Measurements from ENCODE around the gene MAML2.

MAML2 gene

DNA sequence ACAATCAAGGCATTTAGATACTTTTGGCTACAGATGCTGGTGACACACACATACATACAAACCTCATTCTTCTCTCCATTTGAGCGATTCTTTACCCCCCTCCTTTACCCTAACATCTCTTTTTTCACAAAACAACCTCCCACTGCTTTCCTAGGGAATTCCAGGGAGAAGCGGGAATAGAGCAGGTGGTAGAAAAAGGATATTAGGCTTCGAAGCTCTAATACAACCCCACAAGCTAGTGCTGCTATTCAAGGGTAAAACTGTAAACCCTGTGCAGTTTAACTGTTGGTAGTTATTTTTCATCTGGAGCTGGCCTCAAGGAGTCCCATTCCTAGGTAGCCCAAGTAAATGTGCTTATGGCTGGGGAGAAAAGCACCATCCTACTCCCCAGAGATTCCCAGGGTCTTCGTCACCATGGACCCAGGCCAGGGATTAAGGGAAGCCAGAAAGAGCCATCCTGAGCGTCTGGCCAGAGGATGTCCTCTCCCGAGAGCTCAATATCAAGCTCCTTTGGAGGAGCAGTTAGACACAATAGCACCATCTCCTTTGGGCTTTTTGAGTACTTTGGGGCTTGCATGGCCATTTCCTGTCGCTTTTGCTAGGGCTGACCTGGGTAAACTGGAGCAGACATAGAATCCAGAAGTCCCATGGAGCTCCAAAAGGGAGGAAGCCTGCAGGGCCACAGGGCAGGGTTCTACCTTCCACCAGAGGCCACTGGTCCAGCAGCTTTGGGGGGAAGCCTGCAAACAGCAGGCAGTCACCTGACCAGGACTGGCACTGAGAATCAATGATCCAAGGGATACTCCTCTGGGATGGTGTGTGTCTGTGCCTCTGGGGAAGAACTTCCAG is 3.1 kb downstream of the MAML2 start:
- no peak overlapping the region for H3K27ac ChIP-seq

DNA sequence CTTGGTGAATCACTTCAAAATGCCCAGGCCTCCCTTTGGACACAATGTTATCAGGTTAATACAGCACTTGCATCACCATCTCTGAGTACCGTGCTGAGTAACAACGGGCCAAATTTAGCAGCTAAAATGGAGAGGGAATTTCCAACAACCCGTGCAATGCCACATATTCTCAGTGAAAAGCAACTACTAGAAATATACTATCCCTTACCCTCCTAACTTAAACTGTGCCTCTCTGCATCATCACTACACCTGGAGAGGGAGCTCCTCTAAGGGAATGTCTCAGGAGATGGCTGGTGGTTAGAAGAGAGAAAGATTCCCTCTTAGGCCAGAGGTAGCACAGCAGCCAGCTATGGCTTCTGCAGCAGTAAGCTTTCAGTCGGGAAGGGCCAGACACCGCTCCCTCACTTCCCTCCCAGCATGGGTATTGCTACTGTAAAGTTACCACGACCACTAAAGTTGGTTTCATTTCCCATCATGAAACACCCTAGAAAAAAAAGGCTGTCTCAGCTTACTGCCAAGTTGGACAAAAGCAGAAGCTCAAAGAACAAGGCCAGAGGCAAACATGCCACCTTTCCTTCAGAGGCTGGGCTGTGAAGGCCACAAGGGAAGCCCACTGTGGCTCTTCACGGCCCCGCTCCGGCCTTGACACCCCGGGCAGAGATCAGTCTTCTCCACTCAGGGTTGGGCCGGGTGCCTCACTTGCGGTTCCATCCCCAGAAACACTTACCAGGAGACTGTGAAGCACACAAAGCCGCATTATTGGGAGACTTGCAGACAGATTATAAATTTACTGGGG is 3.9 kb downstream of the MAML2 start:
- no peak for TF ChIP-seq ZFX (IDR thresholded peaks at IDR 0.05)
- H3K27ac ChIP-seq: no peak overlapping the region

More for the DNA sequence above, 3.1 kb downstream of the MAML2 start:
- TF ChIP-seq ZFX (IDR thresholded peaks at IDR 0.05): no peak
- TF ChIP-seq, protein P1, sequence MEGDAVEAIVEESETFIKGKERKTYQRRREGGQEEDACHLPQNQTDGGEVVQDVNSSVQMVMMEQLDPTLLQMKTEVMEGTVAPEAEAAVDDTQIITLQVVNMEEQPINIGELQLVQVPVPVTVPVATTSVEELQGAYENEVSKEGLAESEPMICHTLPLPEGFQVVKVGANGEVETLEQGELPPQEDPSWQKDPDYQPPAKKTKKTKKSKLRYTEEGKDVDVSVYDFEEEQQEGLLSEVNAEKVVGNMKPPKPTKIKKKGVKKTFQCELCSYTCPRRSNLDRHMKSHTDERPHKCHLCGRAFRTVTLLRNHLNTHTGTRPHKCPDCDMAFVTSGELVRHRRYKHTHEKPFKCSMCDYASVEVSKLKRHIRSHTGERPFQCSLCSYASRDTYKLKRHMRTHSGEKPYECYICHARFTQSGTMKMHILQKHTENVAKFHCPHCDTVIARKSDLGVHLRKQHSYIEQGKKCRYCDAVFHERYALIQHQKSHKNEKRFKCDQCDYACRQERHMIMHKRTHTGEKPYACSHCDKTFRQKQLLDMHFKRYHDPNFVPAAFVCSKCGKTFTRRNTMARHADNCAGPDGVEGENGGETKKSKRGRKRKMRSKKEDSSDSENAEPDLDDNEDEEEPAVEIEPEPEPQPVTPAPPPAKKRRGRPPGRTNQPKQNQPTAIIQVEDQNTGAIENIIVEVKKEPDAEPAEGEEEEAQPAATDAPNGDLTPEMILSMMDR (conservative IDR thresholded peaks at IDR 0.05): no peak

DNA sequence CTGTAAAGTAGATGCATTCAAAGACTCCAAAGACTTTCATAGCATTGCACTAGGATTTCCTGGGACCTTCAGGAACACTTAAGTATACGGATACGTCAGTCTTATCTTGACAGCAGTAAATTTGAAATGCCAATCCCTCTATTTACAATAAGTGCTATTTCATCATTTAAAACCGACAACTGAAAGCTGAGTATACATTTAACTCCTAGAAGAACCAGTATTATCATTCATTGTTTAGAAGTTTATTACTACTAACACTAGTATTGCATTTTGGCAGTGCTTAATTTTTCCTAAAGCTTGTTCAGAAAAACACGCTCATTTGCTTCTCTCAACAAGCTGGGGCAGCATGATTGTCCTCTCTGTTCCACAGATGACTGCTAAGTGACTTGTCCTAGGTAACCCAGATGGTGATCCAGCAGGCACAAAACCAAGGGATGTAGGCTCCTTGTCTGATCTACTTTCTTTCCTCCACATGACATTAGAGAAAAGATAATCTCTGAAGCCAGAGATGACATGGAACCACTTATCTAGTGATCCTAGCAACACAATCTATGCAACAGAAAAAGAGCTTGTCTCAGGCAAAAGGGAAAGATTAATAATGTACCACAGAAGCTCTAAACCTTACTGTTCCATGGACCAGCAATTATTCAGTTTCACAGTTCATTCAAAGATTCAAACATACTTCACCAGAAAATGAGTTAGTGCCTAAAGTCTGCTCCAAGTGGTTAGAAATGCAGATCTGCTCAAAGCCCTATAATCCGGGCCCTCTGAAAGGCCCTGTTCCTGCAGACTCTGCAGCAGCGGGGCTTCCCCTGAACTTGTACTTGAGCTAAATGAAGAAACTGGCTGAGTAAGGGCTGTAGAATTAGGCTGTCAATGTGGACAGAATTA is 5.2 kb downstream of the MAML2 start:
- no peak overlapping the region for H3K27ac ChIP-seq
- no peak for TF ChIP-seq ZFX (IDR thresholded peaks at IDR 0.05)
- TF ChIP-seq, protein P1 (conservative IDR thresholded peaks at IDR 0.05): no peak

DNA sequence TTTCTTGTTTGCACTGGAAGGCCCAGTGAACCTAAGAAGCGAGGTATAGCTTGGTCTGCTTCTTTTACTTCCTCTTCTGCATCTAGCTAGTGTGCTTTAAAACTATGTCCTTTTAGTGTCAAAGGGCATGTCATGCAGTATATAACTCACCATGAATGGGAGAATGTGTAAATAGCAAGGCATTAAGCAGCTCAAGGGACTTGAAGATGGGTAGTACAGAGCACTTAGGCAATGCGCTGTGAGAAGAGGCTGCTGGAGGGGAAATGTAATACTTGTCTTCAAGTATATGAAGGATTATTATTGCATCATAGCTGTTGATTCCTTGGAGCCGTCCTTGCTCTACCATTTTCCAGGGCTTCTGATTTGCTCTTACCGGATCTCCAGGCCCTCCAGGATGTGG is 7.6 kb downstream of the MAML2 start:
- no peak overlapping the region for H3K27ac ChIP-seq
- TF ChIP-seq, protein P1 (conservative IDR thresholded peaks at IDR 0.05): no peak
- no peak for TF ChIP-seq ZFX (IDR thresholded peaks at IDR 0.05)

DNA sequence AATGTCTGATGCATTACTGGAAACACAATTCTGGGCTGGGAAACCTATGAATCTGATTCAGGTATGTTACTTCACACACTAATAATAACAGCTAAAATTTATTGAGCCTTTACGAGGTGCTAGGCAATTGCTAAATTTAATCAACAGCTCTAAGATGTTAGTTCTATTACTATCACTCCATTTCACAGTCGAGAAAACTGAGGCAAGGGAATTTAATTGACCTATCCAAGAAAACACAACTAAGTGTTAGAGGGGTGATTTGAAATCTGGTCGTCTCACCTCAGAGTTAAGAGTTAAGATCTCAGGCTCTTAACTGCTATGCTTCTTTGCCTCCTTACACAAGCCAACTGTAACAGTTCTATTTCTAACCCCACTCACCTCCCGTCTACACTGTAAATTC is 8.8 kb downstream of the MAML2 start:
- TF ChIP-seq, protein P1 (conservative IDR thresholded peaks at IDR 0.05): no peak
- TF ChIP-seq ZFX (IDR thresholded peaks at IDR 0.05): no peak
- H3K27ac ChIP-seq: no peak overlapping the region

DNA sequence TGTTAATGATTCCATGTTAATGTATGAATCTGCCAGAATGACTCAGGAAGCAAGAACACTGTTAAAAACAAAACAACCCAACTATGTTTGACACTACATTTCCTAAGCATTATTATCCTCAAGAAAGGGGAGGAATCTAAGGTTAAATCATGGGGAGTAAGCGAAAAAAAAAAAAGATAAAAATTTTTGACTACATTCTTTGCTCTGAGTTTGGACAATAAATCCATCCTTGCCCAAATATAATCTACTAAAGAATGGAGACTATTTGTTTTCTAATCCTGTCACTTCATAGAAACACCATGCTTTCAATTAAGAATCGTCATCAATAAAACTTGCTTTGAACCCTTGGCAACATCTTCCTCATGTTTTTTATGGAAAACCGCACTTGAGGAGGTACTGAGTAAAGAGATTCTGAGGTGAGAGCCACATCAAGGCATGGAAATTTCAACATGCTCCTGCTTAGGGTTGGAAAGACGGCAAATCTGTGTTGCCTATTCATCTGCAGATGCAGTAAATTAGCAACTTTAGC is 9.7 kb downstream of the MAML2 start:
- H3K27ac ChIP-seq: no peak overlapping the region
- TF ChIP-seq, protein P1 (conservative IDR thresholded peaks at IDR 0.05): no peak
- TF ChIP-seq ZFX (IDR thresholded peaks at IDR 0.05): no peak

DNA sequence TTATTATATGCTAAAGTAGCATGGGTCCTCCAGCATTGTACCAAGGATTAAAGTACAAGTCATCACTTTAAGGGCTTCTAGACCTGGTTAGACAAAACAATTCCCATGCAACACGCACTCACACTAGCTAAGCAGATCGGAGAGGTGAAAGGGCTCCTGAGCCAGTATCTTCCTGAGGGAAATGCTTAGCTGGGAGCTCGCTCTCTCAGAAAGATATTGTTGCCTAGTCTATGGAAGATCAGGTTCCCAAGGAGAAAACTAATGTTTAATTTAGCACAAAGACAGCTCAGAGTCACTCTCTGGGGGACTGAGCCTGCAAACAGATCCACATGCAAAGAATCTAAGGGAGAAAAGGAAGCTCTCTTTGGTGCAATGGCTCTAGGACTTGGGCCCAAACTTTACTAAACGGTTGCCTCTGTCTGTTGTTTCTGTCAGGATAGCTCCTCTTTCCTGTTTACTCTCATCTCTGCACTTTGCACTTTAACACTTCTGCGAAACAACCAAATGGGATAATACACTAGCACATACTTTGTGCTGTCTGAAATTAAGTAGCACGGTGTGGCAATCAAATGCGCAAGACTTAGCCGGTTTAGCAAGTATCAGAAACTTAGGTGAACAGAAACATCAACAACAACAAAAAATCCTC is 10.7 kb downstream of the MAML2 start:
- TF ChIP-seq ZFX (IDR thresholded peaks at IDR 0.05): no peak
- TF ChIP-seq, protein P1 (conservative IDR thresholded peaks at IDR 0.05): no peak
- no peak overlapping the region for H3K27ac ChIP-seq

Data from C4-2B (cell line).